Fibroblast of lung (primary cell): ENCODE data around the gene LARP4B. TPM values are rescaled to one million over a fixed set of nuclear protein-coding genes. Genes with fewer than 3 reads are reported as not detected.

Experiments used
- DNase-seq, 2 donors: peaks; one replicate each; pipeline versions ENCODE4 v3.0.0 to v3.0.0-alpha.2; 2010; ENCODE audit warnings: low read depth in 2 of 2
- H2AFZ ChIP-seq: 2 replicates; pipeline ENCODE4 v1.5.1; 2012; ENCODE audit warnings: low read length, control low read depth, inconsistent platforms
- H3K27ac ChIP-seq: 2 replicates; pipeline ENCODE4 v1.5.1; 2011; ENCODE audit warnings: low read length, control low read depth; ENCODE audit not compliant: insufficient read depth
- H3K27me3 ChIP-seq: 2 replicates; pipeline ENCODE4 v1.5.1; 2011; ENCODE audit warnings: mild to moderate bottlenecking, low read length; ENCODE audit not compliant: control insufficient read depth, insufficient read depth
- H3K36me3 ChIP-seq: 2 replicates; pipeline ENCODE4 v1.5.1; 2011; ENCODE audit warnings: low read length; ENCODE audit not compliant: control insufficient read depth, insufficient read depth
- H3K4me1 ChIP-seq: 2 replicates; pipeline ENCODE4 v1.5.1; 2011; ENCODE audit warnings: low read length; ENCODE audit not compliant: control insufficient read depth, insufficient read depth; ENCODE audit errors: extremely low read depth
- H3K4me2 ChIP-seq: 2 replicates; pipeline ENCODE4 v1.5.1; 2011; ENCODE audit warnings: low read length, control low read depth; ENCODE audit not compliant: insufficient read depth; ENCODE audit errors: extremely low read depth
- H3K4me3 ChIP-seq, 4 experiments: fragments of 200-600 bp in 1 of 4; sonication (generic) in 1 of 4; replicated peaks in 1 of 4; 2 replicates each; pipeline ENCODE4 v1.5.1; 2011 to 2016; ENCODE audit warnings: low read length in 4 of 4, low read depth in 3 of 4, mild to moderate bottlenecking in 3 of 4, control low read depth in 2 of 4, inconsistent platforms in 1 of 4, mixed read lengths in 1 of 4; ENCODE audit not compliant: insufficient read depth in 1 of 4; ENCODE audit errors: control extremely low read depth in 1 of 4
- H3K79me2 ChIP-seq: 2 replicates; pipeline ENCODE4 v1.5.1; 2012; ENCODE audit warnings: mild to moderate bottlenecking, low read length, inconsistent platforms; ENCODE audit not compliant: control insufficient read depth, insufficient read depth
- H3K9ac ChIP-seq: 2 replicates; pipeline ENCODE4 v1.5.1; 2011; ENCODE audit warnings: mild to moderate bottlenecking, low read length, control low read depth; ENCODE audit not compliant: insufficient read depth
- H3K9me3 ChIP-seq: 2 replicates; pipeline ENCODE4 v1.5.1; 2012; ENCODE audit warnings: low read depth, low read length; ENCODE audit not compliant: control insufficient read depth, insufficient read depth
- H4K20me1 ChIP-seq: 2 replicates; pipeline ENCODE4 v1.5.1; 2011; ENCODE audit warnings: low read length; ENCODE audit not compliant: control insufficient read depth, insufficient read depth; ENCODE audit errors: extremely low read depth
- EZH2 ChIP-seq: IDR thresholded peaks from 2 replicates; pipeline ENCODE4 v1.5.1; 2012; ENCODE audit warnings: low read length, control low read depth, mild to moderate bottlenecking; ENCODE audit errors: missing control alignments
- polyA plus RNA-seq, 2 donors: library from polyadenylated mRNA; depleted of rRNA in 1 of 2; stranded (reverse) in 1 of 2; unstranded in 1 of 2; fragments of >200 nt; gene quantifications; 2 replicates each; pipeline ENCODE4 v1.2.1, GENCODE V29; 2011 to 2012; ENCODE audit warnings: missing spikeins in 1 of 2
- total RNA-seq: library from RNA; depleted of rRNA; stranded (reverse); fragments of >200 nt; gene quantifications from 2 replicates; pipeline ENCODE4 v1.2.1, GENCODE V29; 2014
- TF ChIP-seq, protein P1 (sequence below), 2 donors: IDR thresholded peaks in 1 of 2; conservative IDR thresholded peaks in 1 of 2; 1 replicate in 1 of 2; 2 replicates in 1 of 2; pipeline ENCODE4 v1.5.1; 2011 to 2012; ENCODE audit warnings: low read length in 2 of 2, control low read depth in 1 of 2, inconsistent platforms in 1 of 2, low read depth in 1 of 2, mild to moderate bottlenecking in 1 of 2

Gene LARP4B
- total and polyA plus RNA-seq, 2 donors (not counting 1 experiment from before 2014, with no cell fraction given): 25.4 to 38.6 TPM

DNA sequence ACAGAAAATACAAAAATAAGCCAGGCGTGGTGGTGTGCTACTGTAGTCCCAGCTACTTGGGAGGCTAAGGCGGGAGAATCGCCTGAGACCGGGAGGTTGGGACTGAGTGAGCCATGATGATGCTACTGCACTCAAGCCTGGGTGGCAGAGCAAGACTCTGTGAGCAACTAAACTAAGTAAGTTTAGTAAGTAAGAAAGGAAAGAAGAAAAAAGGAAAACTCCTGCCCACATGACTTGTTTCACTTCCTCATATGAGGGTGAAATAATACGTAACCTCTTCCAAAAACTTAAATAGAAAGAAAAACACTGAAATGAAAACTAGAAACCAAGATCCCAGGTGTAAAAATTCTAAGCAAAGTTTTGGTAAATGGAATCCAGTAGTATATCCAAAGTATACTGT lies 79.6 kb downstream of the LARP4B start:
- no peaks in the 10 kb centered on the region for H3K36me3 ChIP-seq

DNA sequence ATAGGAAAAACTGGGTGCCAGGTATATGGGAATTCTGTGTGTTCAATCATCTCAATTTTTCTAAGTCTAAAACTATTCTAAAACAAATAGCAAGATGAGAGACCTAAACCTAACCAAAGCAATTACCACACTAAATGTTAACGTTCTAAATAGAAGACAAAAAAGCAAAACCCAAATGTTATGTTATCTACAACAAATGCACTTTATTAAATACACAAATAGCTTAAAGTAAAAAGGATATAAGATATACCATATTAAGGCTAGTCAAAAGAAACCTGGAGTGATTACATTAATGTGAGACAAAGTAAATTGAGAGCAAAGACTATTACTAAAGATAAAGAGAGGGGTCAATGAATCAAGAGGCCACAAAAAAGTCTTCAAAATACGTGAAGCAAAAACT lies 81.4 kb downstream of the LARP4B start:
- Histone ChIP-seq H3K36me3 (no peaks in the 10 kb centered on the region), H3K9me3 (no peaks in the 10 kb centered on the region), H3K4me2 (no peak overlapping the region), H3K79me2 (peaks cover 41% of the 10 kb centered on the region), H2AFZ (no peak overlapping the region), H3K27ac (no peak overlapping the region), H4K20me1 (no peaks in the 10 kb centered on the region), H3K9ac (no peak overlapping the region), H3K27me3 (no peaks in the 10 kb centered on the region), H3K4me1 (no peaks in the 10 kb centered on the region), H3K4me3 (no peak overlapping the region)
- TF ChIP-seq, protein P1, sequence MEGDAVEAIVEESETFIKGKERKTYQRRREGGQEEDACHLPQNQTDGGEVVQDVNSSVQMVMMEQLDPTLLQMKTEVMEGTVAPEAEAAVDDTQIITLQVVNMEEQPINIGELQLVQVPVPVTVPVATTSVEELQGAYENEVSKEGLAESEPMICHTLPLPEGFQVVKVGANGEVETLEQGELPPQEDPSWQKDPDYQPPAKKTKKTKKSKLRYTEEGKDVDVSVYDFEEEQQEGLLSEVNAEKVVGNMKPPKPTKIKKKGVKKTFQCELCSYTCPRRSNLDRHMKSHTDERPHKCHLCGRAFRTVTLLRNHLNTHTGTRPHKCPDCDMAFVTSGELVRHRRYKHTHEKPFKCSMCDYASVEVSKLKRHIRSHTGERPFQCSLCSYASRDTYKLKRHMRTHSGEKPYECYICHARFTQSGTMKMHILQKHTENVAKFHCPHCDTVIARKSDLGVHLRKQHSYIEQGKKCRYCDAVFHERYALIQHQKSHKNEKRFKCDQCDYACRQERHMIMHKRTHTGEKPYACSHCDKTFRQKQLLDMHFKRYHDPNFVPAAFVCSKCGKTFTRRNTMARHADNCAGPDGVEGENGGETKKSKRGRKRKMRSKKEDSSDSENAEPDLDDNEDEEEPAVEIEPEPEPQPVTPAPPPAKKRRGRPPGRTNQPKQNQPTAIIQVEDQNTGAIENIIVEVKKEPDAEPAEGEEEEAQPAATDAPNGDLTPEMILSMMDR (conservative IDR thresholded peaks at IDR 0.05 in 1 of 2, IDR thresholded peaks at IDR 0.05 in 1 of 2; ENCODE audit: low read depth in 1 of 2, low read length in 2 of 2): no peak
- TF ChIP-seq EZH2: no peak
- DNase-seq: no peak

More for the DNA sequence above, 79.6 kb downstream of the LARP4B start:
- Histone ChIP-seq H4K20me1 (no peaks in the 10 kb centered on the region), H3K4me3 (no peak overlapping the region), H3K79me2 (peaks cover 41% of the 10 kb centered on the region), H3K4me1 (no peaks in the 10 kb centered on the region), H3K4me2 (no peak overlapping the region), H3K9ac (no peak overlapping the region), H3K9me3 (no peaks in the 10 kb centered on the region), H2AFZ (no peak overlapping the region), H3K27me3 (no peaks in the 10 kb centered on the region), H3K27ac (no peak overlapping the region)
- no peak for DNase-seq
- TF ChIP-seq, protein P1 (conservative IDR thresholded peaks at IDR 0.05 in 1 of 2, IDR thresholded peaks at IDR 0.05 in 1 of 2; ENCODE audit: low read depth in 1 of 2, low read length in 2 of 2): no peak
- TF ChIP-seq EZH2: no peak

DNA sequence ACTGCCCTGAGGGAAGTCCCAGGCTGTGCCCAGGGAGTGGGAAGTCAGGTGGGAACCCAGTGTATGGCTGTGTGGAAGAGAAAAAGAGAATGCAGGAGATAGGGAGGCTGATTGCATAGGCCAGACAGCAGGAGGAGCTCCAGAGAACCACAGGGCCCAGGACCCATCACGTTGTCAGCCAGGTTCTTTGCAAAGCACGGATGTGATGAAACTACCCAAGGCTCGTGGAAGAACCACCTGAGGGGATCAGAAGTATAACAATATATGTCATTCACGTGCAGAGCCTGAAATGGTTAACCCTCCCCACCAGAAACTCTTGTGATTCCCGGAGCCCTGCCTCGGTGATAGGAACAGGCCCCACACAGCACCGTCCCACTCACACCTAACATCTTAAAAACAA lies 83.6 kb downstream of the LARP4B start:
- Histone ChIP-seq H3K36me3 (peaks cover 3% of the 10 kb centered on the region), H3K4me3 (no peak overlapping the region), H3K9me3 (no peaks in the 10 kb centered on the region), H3K9ac (no peak overlapping the region), H3K27ac (no peak overlapping the region), H3K27me3 (no peaks in the 10 kb centered on the region), H2AFZ (no peak overlapping the region), H3K4me2 (no peak overlapping the region), H3K79me2 (peaks cover 40% of the 10 kb centered on the region), H3K4me1 (no peaks in the 10 kb centered on the region), H4K20me1 (no peaks in the 10 kb centered on the region)
- TF ChIP-seq, protein P1 (conservative IDR thresholded peaks at IDR 0.05 in 1 of 2, IDR thresholded peaks at IDR 0.05 in 1 of 2; ENCODE audit: low read depth in 1 of 2, low read length in 2 of 2): no peak
- TF ChIP-seq EZH2: no peak
- DNase-seq: no peak
